ENCODE results near the gene BHMT. TPM values are rescaled to one million over a fixed set of nuclear protein-coding genes. Genes with fewer than 3 reads are reported as not detected.

BHMT gene
- total RNA-seq: not detected in 2 replicates

GRCh38 chr5:79111387-79111959 lies at the start of gene BHMT:
Gene BHMT, plus strand, starts transcription at chr5:79111809. Its CDS starts 77 bp downstream, at chr5:79111886.

GRCh38 chr5:79069488-79070349 lies 41.9 kb upstream of the BHMT start, which contains the start of the genes BHMT2 and DMGDH:
Gene BHMT2, plus strand, starts transcription at chr5:79069767. Its CDS starts 16 bp downstream, at chr5:79069783.
Gene DMGDH, minus strand, starts transcription at chr5:79069674. Its CDS starts 54 bp downstream, at chr5:79069620.

Small RNAs within 50 kb of the gene (small RNA-seq; reads per million reads assigned to genes)
- 0.11 reads per million for gene RNY3P1

Other genes starting within 250 kb of the BHMT start
- gene ARSB, start 126.5 kb upstream of the BHMT start, total RNA-seq: 20.9 and 29.0 TPM in 2 replicates
- 0.33 and 0.38 TPM in 2 replicates for gene DMGDH, start 42.1 kb upstream of the BHMT start, total RNA-seq
- gene BHMT2, start 42.0 kb upstream of the BHMT start, total RNA-seq: 0.65 and 3.0 TPM in 2 replicates
- 11.1 and 11.6 TPM in 2 replicates for gene JMY, start 124.3 kb downstream of the BHMT start, total RNA-seq

Measured in vein endothelial cell (primary cell).